Activated CD4-positive, alpha-beta T cell treated with anti-CD3 and anti-CD28 coated beads for 36 hours (primary cell): ENCODE measurements around the gene SERPINE2. TPM values are rescaled to one million over a fixed set of nuclear protein-coding genes. Genes with fewer than 3 reads are reported as not detected.
"Not testable (repeated sequence)": the region's sequence is repeated elsewhere in the genome, so short reads cannot be mapped to it uniquely, and the experiment has no call there.

Experiments
- ATAC-seq: fragments of 200-7000 bp; cut with Tn5 transposase; one replicate; pipeline ENCODE4 v1.10.0; 2021; ENCODE audit warnings: mild to moderate bottlenecking, moderate library complexity
- CTCF ChIA-PET: fragments of 350-600 bp; sonication (Branson Sonifier 250); formaldehyde crosslinking; loops from one replicate; lab custom pipeline; 2021; ENCODE audit warnings: antibody characterized with exemption; lab: Charles Lee
- POLR2A ChIA-PET: fragments of 350-600 bp; sonication (Branson Sonifier 250); formaldehyde crosslinking; loops from one replicate; lab custom pipeline; 2021; ENCODE audit warnings: antibody characterized with exemption, inconsistent platforms; lab: Charles Lee
- DNase-seq: peaks from one replicate; pipeline ENCODE4 v3.0.0-alpha.2; 2020
- H3K27ac Mint-ChIP-seq: one replicate; pipeline ENCODE4 v1.8.0; 2021; ENCODE audit warnings: mixed read lengths
- H3K27me3 Mint-ChIP-seq: one replicate; pipeline ENCODE4 v1.8.0; 2021; ENCODE audit warnings: mixed read lengths
- H3K36me3 Mint-ChIP-seq: one replicate; pipeline ENCODE4 v1.8.0; 2021; ENCODE audit warnings: low read depth, mixed read lengths
- H3K4me1 Mint-ChIP-seq: one replicate; pipeline ENCODE4 v1.8.0; 2021; ENCODE audit warnings: mixed read lengths
- H3K4me3 Mint-ChIP-seq: one replicate; pipeline ENCODE4 v1.8.0; 2021; ENCODE audit warnings: mild to moderate bottlenecking, moderate library complexity, mixed read lengths
- H3K9me3 Mint-ChIP-seq: one replicate; pipeline ENCODE4 v1.8.0; 2021; ENCODE audit warnings: low read depth, mixed read lengths
- intact Hi-C, 2 experiments: fragments of 100-400 bp; cut with DNase I in 1 of 2; cut with micrococcal nuclease in 1 of 2; formaldehyde crosslinking; loops; one replicate each; pipeline versions ENCODE4 v1.14.2 to v1.15.1; 2022 to 2024; cut with DNase I, micrococcal nuclease
- total RNA-seq, 2 experiments: library from RNA; stranded (reverse); gene quantifications; one replicate each; pipeline ENCODE4 v1.2.3, GENCODE V29; 2021

Gene SERPINE2
- total RNA-seq, 2 experiments from 2014 or later: 30.9 to 46.6 TPM

GRCh38 chr2:224016963-224017362, 22.1 kb downstream of the SERPINE2 start:
- DNase-seq (no peak), ATAC-seq (peak; percentile 75)
- Mint-ChIP-seq H3K36me3 (peaks cover 4% of the 10 kb centered on the region), H3K4me1 (peaks cover 22% of the 10 kb centered on the region), H3K27me3 (no peaks in the 10 kb centered on the region), H3K9me3 (no peaks in the 10 kb centered on the region), H3K4me3 (no peak overlapping the region), H3K27ac (no peak overlapping the region)
- intact Hi-C loops: no loop called here
- POLR2A ChIA-PET: no interaction called here
- CTCF ChIA-PET: interaction anchor here (1.1 kb wide), 1 partner anchor 23 kb away, joined by 4 read pairs; no protein-coding TSS in a partner anchor

GRCh38 chr2:224014336-224014735, 24.8 kb downstream of the SERPINE2 start:
- Mint-ChIP-seq H3K9me3 (no peaks in the 10 kb centered on the region), H3K4me3 (no peak overlapping the region), H3K36me3 (no peaks in the 10 kb centered on the region), H3K27ac (no peak overlapping the region), H3K4me1 (peaks cover 22% of the 10 kb centered on the region), H3K27me3 (no peaks in the 10 kb centered on the region)
- ChIA-PET CTCF (no interaction called here), POLR2A (no interaction called here)
- no peak for DNase-seq
- intact Hi-C loops: no loop called here
- no peak for ATAC-seq

- Mint-ChIP-seq H3K27ac (no peak overlapping the region), H3K36me3 (no peaks in the 10 kb centered on the region), H3K9me3 (no peaks in the 10 kb centered on the region), H3K4me1 (peaks cover 18% of the 10 kb centered on the region), H3K27me3 (no peaks in the 10 kb centered on the region), H3K4me3 (no peak overlapping the region)
- DNase-seq: no peak
- CTCF ChIA-PET: no interaction called here
- intact Hi-C loops: no loop called here
- POLR2A ChIA-PET: no interaction called here
- ATAC-seq: no peak
Measured at GRCh38 chr2:224011837-224012236, 27.2 kb downstream of the SERPINE2 start.

DNA sequence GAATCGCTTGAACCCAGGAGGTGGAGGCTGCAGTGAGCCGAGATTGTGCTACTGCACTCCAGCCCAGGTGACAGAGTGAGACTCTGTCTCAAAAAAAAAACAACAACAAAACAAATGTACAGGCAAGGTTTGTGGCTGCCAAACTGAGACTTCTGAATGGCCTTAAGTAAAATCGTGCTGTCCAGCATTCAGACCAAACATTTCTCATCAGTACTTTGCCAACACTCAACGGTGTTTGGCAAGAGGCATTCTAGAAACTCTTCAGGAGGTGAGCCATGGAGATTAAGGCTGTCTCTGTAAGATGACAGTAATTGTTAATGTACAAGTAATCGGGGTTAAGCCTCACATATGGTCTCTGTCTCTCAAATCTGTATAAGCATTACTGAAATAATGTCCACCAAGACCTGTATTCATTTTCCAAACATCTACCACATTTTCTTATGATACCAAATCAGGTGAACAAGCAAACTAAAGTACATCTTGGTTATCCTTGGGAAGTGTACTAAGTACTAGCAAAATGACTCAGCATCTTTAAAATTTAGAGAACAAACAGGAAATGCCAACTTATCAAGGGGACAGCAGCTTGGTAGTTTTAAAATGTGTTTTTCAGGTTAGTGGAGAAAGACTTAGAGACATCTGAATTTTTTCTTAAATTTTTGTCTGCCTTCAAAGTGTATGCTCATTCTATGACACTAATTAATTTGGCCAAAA, 29.3 kb downstream of the SERPINE2 start:
- ATAC-seq (no peak), DNase-seq (no peak)
- H3K27me3 Mint-ChIP-seq: no peaks in the 10 kb centered on the region
- ChIA-PET CTCF (interaction anchor here (1.2 to 3.5 kb wide), 2 partner anchors 15 to 16 kb away, joined by 10 to 16 read pairs; no protein-coding TSS in a partner anchor), POLR2A (no interaction called here)
- no peaks in the 10 kb centered on the region for H3K9me3 Mint-ChIP-seq
- H3K27ac Mint-ChIP-seq: no peak overlapping the region
- no peaks in the 10 kb centered on the region for H3K36me3 Mint-ChIP-seq
- intact Hi-C loops: no loop called here
- peaks cover 5% of the 10 kb centered on the region for H3K4me1 Mint-ChIP-seq
- no peak overlapping the region for H3K4me3 Mint-ChIP-seq

DNA sequence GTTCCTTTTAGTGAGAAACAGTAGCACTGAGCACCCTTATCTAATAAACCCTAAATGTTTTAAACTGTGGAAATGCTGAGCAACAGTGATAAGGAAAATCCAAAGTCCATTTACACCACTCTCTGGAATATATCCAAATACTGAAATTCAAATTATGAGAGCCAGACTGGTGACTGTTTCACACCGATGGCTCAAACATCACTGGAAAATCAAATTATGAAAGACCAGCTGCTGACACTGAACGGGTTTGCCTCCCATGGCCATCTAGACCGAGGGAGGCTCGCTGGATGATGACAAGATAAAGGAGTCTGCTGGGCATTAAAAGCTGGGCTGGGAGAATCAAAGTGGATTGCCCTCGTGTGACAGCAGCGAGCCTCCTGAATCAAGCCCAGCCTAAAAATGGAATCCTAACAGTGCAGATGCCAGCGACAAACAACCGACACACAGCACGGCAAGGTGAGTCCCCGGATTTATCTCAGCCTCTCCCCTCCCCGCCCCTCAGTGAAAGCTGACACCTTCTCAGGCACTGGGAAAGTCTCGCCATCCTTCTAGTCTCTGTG, 30.3 kb downstream of the SERPINE2 start:
- CTCF ChIA-PET: interaction anchor here (3.5 kb wide), 1 partner anchor 14 kb away, joined by 16 read pairs; no protein-coding TSS in a partner anchor

GRCh38 chr2:224004105-224004695, 34.9 kb downstream of the SERPINE2 start:
- ChIA-PET POLR2A (interaction anchor here (0.5 kb wide), 1 partner anchor 520 kb away, joined by 3 read pairs; no protein-coding TSS in a partner anchor), CTCF (interaction anchor here (1.1 to 2.2 kb wide), 3 partner anchors 12 to 365 kb away, joined by 3 to 7 read pairs (median 6); no protein-coding TSS in a partner anchor)
- peaks cover 7% of the 10 kb centered on the region for H3K36me3 Mint-ChIP-seq
- H3K4me3 Mint-ChIP-seq: no peak overlapping the region
- ATAC-seq (no peak), DNase-seq (no peak)
- no peak overlapping the region for H3K27ac Mint-ChIP-seq
- no peaks in the 10 kb centered on the region for H3K9me3 Mint-ChIP-seq
- intact Hi-C loops: no loop called here
- no peaks in the 10 kb centered on the region for H3K27me3 Mint-ChIP-seq
- H3K4me1 Mint-ChIP-seq: no peaks in the 10 kb centered on the region

More for the DNA sequence above, 30.3 kb downstream of the SERPINE2 start:
- H3K4me3 Mint-ChIP-seq: no peak overlapping the region
- H3K27me3 Mint-ChIP-seq: no peaks in the 10 kb centered on the region
- peaks cover 5% of the 10 kb centered on the region for H3K4me1 Mint-ChIP-seq
- intact Hi-C loops: no loop called here
- no peak overlapping the region for H3K27ac Mint-ChIP-seq
- ATAC-seq (no peak), DNase-seq (no peak)
- POLR2A ChIA-PET: no interaction called here
- no peaks in the 10 kb centered on the region for H3K36me3 Mint-ChIP-seq
- H3K9me3 Mint-ChIP-seq: no peaks in the 10 kb centered on the region

- H3K4me3 Mint-ChIP-seq, ATAC-seq, DNase-seq, POLR2A ChIA-PET, intact Hi-C loops, H3K9me3 Mint-ChIP-seq, H3K27me3 Mint-ChIP-seq, H3K27ac Mint-ChIP-seq, H3K4me1 Mint-ChIP-seq: not testable (repeated sequence)
- H3K36me3 Mint-ChIP-seq: peaks cover 15% of the 10 kb centered on the region
- CTCF ChIA-PET: interaction anchor here (0.8 to 1.4 kb wide), 2 partner anchors 64 to 287 kb away, joined by 3 to 4 read pairs; no protein-coding TSS in a partner anchor
Measured at GRCh38 chr2:224000662-224001061, 38.4 kb downstream of the SERPINE2 start.

GRCh38 chr2:223999862-224000261, 39.2 kb downstream of the SERPINE2 start:
- H3K27ac Mint-ChIP-seq: no peak overlapping the region
- H3K4me3 Mint-ChIP-seq: no peak overlapping the region
- peaks cover 23% of the 10 kb centered on the region for H3K36me3 Mint-ChIP-seq
- POLR2A ChIA-PET: interaction anchor here (0.5 kb wide), 1 partner anchor 57 kb away, joined by 3 read pairs; no protein-coding TSS in a partner anchor
- DNase-seq (no peak), ATAC-seq (no peak)
- H3K9me3 Mint-ChIP-seq: no peaks in the 10 kb centered on the region
- CTCF ChIA-PET: interaction anchor here (0.7 to 1.4 kb wide), 2 partner anchors 30 to 64 kb away, joined by 3 read pairs; no protein-coding TSS in a partner anchor
- no peaks in the 10 kb centered on the region for H3K27me3 Mint-ChIP-seq
- H3K4me1 Mint-ChIP-seq: peaks cover 10% of the 10 kb centered on the region
- intact Hi-C loops: loop anchor here in 1 of 2 experiments (10.0 kb wide), 1 partner anchor 355 kb away; no protein-coding TSS in a partner anchor

GRCh38 chr2:223998948-223999347, 40.1 kb downstream of the SERPINE2 start:
- ATAC-seq (no peak), DNase-seq (no peak)
- Mint-ChIP-seq H3K27ac (peak overlapping the region; percentile 44), H3K4me1 (peaks cover 16% of the 10 kb centered on the region), H3K27me3 (no peaks in the 10 kb centered on the region), H3K4me3 (no peak overlapping the region), H3K9me3 (no peaks in the 10 kb centered on the region), H3K36me3 (peaks cover 24% of the 10 kb centered on the region)
- intact Hi-C loops: loop anchor here in 1 of 2 experiments (10.0 kb wide), 1 partner anchor 356 kb away; no protein-coding TSS in a partner anchor
- ChIA-PET POLR2A (no interaction called here), CTCF (interaction anchor here (1.1 kb wide), 1 partner anchor 29 kb away, joined by 3 read pairs; no protein-coding TSS in a partner anchor)

DNA sequence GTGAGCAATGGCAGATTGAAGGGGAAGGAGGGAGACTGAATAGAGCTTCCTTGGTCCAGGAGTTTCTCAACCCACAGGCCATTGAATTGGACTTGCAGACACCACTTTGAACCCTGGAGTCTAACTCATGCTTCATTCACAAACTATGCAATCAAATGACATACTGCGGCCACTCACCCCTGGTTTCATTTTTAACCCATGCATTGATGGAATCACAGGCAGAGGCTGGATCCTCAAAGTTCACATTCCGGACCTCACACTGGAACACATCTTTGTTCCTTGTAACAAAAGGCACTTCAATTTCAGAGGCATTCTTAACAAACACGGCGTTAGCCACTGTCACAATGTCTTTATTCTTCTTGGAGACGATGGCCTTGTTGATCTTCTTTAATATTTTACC, 41.1 kb downstream of the SERPINE2 start:
- CTCF ChIA-PET: interaction anchor here (9.2 kb wide), 1 partner anchor 288 kb away, joined by 176 read pairs; no protein-coding TSS in a partner anchor
- POLR2A ChIA-PET: no interaction called here

DNA sequence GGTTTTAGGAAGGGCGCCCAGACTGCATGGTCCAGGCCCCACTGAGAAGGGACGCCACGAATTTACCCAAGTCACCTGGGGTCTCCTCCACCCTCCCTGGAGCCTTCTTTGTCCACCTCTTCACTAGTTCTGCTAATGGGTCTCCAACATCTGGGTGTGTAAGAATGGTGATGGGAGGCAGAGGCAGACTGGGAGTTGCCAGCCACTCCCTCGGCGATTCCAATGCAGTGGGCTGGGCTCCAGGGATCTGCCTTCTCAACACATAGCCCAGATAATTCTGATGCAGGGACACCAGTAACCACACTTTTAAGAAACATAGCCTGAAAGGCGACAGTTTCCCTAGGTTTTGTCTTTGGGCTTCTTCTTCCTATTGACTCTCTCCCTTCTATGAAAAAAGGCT, 42.7 kb downstream of the SERPINE2 start:
- no peaks in the 10 kb centered on the region for H3K27me3 Mint-ChIP-seq
- CTCF ChIA-PET: interaction anchor here (0.6 to 9.2 kb wide), 3 partner anchors 11 to 740 kb away, joined by 3 to 176 read pairs (median 16); no protein-coding TSS in a partner anchor
- no peak for ATAC-seq
- H3K9me3 Mint-ChIP-seq: no peaks in the 10 kb centered on the region
- H3K27ac Mint-ChIP-seq: peak overlapping the region; percentile 63
- H3K36me3 Mint-ChIP-seq: peaks cover 22% of the 10 kb centered on the region
- DNase-seq: no peak
- peaks cover 19% of the 10 kb centered on the region for H3K4me1 Mint-ChIP-seq
- no peak overlapping the region for H3K4me3 Mint-ChIP-seq
- intact Hi-C loops: loop anchor here in 1 of 2 experiments (10.0 kb wide), 1 partner anchor 358 kb away; no protein-coding TSS in a partner anchor
- POLR2A ChIA-PET: no interaction called here

More for the DNA sequence above, 41.1 kb downstream of the SERPINE2 start:
- no peaks in the 10 kb centered on the region for H3K9me3 Mint-ChIP-seq
- intact Hi-C loops: loop anchor here in 1 of 2 experiments (10.0 kb wide), 1 partner anchor 357 kb away; no protein-coding TSS in a partner anchor
- ATAC-seq: no peak
- H3K27ac Mint-ChIP-seq: peak overlapping the region; percentile 24
- H3K36me3 Mint-ChIP-seq: peaks cover 24% of the 10 kb centered on the region
- no peaks in the 10 kb centered on the region for H3K27me3 Mint-ChIP-seq
- no peak for DNase-seq
- no peak overlapping the region for H3K4me3 Mint-ChIP-seq
- peaks cover 19% of the 10 kb centered on the region for H3K4me1 Mint-ChIP-seq
